Ramos (cell line): ENCODE results near the gene COG3.
"Not testable (repeated sequence)": the region's sequence is repeated elsewhere in the genome, so short reads cannot be mapped to it uniquely, and the experiment has no call there.

ENCODE experiments used
- in situ Hi-C: fragments of 300-500 bp; cut with MboI; formaldehyde crosslinking; loops from one replicate; pipeline ENCODE4 v1.14.3; 2022; ENCODE audit warnings: low sequenced_read_pairs; ENCODE audit not compliant: unreplicated experiment

The COG3 gene, protein sequence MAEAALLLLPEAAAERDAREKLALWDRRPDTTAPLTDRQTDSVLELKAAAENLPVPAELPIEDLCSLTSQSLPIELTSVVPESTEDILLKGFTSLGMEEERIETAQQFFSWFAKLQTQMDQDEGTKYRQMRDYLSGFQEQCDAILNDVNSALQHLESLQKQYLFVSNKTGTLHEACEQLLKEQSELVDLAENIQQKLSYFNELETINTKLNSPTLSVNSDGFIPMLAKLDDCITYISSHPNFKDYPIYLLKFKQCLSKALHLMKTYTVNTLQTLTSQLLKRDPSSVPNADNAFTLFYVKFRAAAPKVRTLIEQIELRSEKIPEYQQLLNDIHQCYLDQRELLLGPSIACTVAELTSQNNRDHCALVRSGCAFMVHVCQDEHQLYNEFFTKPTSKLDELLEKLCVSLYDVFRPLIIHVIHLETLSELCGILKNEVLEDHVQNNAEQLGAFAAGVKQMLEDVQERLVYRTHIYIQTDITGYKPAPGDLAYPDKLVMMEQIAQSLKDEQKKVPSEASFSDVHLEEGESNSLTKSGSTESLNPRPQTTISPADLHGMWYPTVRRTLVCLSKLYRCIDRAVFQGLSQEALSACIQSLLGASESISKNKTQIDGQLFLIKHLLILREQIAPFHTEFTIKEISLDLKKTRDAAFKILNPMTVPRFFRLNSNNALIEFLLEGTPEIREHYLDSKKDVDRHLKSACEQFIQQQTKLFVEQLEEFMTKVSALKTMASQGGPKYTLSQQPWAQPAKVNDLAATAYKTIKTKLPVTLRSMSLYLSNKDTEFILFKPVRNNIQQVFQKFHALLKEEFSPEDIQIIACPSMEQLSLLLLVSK

GRCh38 chr13:45464687-45465453, at the start of gene COG3:
TSS of gene COG3 (plus strand) at chr13:45464939. CDS start at chr13:45465037, 98 bp downstream.
- in situ Hi-C loops, result no loop called here

DNA sequence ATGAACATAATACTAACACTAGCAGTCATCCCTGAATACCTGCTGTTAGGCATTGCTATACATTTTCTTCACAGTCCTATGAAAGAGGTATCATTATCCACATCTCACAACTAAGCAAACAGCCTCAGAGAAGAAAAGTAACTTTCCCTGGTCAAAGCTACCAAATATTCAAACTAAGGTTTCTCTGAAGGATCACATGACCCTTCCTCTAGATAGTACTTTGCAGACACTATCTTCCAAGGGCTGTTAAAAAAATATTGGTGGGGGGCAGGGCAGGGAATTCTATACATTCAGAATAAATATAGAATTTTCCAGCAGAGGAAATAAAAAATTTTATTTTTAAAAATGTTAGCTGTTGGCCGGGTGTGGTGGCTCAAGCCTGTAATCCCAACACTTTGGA, 49.6 kb upstream of the COG3 start:
- in situ Hi-C loops, result no loop called here

DNA sequence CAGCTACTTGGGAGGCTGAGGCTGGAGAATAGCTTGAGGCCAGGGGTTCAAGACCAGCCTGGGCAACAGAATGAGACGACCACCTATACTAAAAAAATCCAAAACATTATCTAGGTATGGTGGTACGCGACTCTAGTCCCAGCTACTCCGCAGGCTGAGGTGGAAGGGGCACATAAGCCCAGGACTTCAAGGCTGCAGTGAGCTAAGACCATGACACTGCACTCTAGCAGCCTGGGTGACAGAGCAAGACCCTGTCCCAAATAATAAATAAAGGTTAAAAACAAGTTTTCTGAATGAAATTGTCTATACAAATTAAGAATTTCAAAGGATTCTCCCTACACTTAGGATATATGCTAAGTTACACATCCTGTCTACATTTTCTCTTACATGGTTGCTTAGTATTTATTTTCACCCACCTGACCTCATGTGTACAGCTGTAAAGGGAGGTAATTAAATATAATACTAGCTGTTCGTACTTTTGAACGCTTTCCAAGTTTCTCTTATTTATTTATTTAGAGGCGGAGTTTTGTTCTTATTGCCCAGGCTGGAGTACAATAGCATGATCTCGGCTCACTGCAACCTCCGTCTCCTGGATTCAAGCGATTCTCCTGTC, 48.1 kb upstream of the COG3 start:
- in situ Hi-C loops, result no loop called here

- in situ Hi-C loops, result no loop called here
Measured at GRCh38 chr13:45417790-45418534, 46.8 kb upstream of the COG3 start, which contains the start of gene SLC25A30. TSS of gene SLC25A30 (minus strand) at chr13:45418373. CDS start at chr13:45411425, 6,948 bp downstream.

- in situ Hi-C loops, result not testable (repeated sequence)
Measured at GRCh38 chr13:45419389-45419788, 45.4 kb upstream of the COG3 start.

GRCh38 chr13:45419945-45420344, 44.8 kb upstream of the COG3 start:
- in situ Hi-C loops, result no loop called here

- in situ Hi-C loops, result no loop called here
Measured at GRCh38 chr13:45422731-45423292, 41.9 kb upstream of the COG3 start.

DNA sequence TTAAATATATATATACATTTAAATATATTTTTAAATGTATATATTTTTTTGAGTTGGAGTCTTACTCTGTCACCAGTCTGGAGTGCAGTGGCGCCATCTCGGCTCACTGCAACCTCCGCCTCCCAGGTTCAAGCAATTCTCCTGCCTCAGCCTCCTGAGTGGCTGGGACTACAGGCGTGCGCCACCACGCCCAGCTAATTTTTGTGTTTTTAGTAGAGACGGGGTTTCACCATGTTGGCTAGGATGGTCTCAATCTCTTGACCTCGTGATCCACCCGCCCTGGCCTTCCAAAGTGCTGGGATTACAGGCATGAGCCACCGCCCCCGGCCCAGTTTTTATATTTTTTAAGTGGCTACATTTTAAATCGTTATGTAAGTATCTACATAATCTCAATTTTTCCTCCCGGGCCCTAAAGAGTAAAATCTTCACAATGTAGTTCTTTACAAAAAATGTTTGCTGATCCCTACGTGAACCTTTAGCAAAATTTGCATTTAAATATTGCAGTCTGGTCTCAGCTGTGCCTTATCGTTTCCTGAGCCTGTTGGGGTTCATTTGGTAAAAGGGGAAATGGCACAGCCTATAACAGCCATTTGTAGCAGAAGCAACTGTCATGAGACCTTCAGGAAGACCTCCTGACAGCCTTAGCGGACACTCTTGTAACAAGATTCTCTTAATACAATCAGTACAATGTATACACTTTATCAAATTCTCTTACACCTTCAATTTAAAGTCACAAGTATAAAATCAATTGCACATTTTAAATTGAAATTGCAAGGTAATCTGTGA, 38.5 kb upstream of the COG3 start:
- in situ Hi-C loops, result not testable (repeated sequence)

- in situ Hi-C loops, result no loop called here
Measured at GRCh38 chr13:45432737-45433380, 31.9 kb upstream of the COG3 start.

DNA sequence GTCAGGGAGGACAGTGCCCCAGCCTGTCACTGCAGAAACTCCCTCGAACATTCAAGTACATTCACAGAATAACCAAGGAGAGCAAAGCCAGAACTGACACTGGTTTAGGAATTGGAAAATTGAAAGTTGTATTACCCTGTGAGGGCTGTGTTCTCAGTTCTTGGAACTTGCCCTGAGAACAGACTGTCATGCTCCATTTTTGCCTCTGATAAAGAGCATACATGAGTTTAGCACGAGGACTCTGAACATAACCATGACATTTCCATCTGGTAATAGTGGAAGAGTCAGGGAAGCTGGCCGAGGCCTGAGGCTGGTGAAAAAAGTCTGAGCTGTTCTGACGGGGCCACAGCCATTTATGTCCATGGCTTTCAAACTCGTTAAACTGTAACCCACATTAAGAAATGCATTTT, 31.4 kb upstream of the COG3 start:
- in situ Hi-C loops, result no loop called here

- in situ Hi-C loops, result no loop called here
Measured at GRCh38 chr13:45434556-45435371, 30.0 kb upstream of the COG3 start.

- in situ Hi-C loops, result no loop called here
Measured at GRCh38 chr13:45436332-45436731, 28.4 kb upstream of the COG3 start.

DNA sequence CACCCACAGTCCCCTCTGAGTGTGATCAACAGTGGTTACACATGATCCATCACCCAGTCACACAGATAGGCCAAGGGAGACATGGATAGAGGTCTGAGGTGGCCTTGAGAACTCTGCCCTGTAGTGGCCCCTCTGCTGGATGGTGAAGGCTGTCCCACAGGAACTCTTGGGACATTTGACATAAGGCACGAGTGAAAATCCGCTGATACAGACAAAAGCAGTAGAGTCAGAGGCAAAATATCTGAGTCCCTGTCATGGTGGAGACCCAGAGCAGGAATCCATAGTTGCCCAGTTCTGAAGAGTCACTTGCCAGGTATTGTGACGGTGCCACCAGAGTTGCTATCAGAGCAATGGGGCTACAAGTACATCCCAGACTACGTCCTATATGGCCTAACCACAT, 27.8 kb upstream of the COG3 start:
- in situ Hi-C loops, result no loop called here

- in situ Hi-C loops, result no loop called here
Measured at GRCh38 chr13:45437947-45438346, 26.8 kb upstream of the COG3 start.

GRCh38 chr13:45439008-45439407, 25.7 kb upstream of the COG3 start:
- in situ Hi-C loops, result no loop called here

- in situ Hi-C loops, result no loop called here
Measured at GRCh38 chr13:45439781-45440462, 24.8 kb upstream of the COG3 start.

GRCh38 chr13:45441633-45442032, 23.1 kb upstream of the COG3 start:
- in situ Hi-C loops, result no loop called here
